GM10248 (cell line): Measurements from ENCODE around the gene LTB4R.
A peak's percentile ranks its signal among the peaks of the same experiment; 100 is the strongest.

Source experiments
- CTCF ChIA-PET: fragments of 300-600 bp; sonication (Branson Sonifier 250); formaldehyde crosslinking; extraction: SDS; loops from one replicate; lab custom pipeline; 2021; ENCODE audit warnings: antibody characterized with exemption; lab: Yijun Ruan, JAX
- POLR2A ChIA-PET: fragments of 350-650 bp; sonication (Branson Sonifier 250); formaldehyde crosslinking; extraction: SDS; loops from one replicate; lab custom pipeline; 2020; ENCODE audit warnings: antibody characterized with exemption; lab: Yijun Ruan, JAX
- DNase-seq: peaks from one replicate; pipeline ENCODE4 v3.0.0; 2012; ENCODE audit errors: extremely low spot score
- CTCF ChIP-seq: IDR thresholded peaks from 2 replicates; pipeline ENCODE4 v1.5.1; 2012; ENCODE audit warnings: mild to moderate bottlenecking, low read depth; ENCODE audit errors: extremely low read depth, missing control alignments, control extremely low read depth

The LTB4R gene

GRCh38 chr14:24286996-24287395 is 24.3 kb upstream of the LTB4R start:
- no peak for TF ChIP-seq CTCF
- DNase-seq = no peak
- ChIA-PET POLR2A (no interaction called here), CTCF (interaction anchor here (1.0 to 13.3 kb wide), 3 partner anchors 11 to 44 kb away, joined by 4 to 121 read pairs (median 4); partner anchors contain the start of genes DHRS1 and NOP9)

GRCh38 chr14:24289649-24290280 is 21.5 kb upstream of the LTB4R start:
- ChIA-PET CTCF (interaction anchor here (0.6 to 15.5 kb wide), 14 partner anchors 9 to 181 kb away, joined by 3 to 323 read pairs (median 6); partner anchors contain the start of genes CBLN3, CIDEB, DHRS1 and KHNYN), POLR2A (interaction anchor here (1.2 kb wide), 2 partner anchors 19 to 27 kb away, joined by 3 read pairs; partner anchors contain the start of gene TGM1)
- peak; percentile 58 for DNase-seq
- TF ChIP-seq CTCF = no peak

- TF ChIP-seq CTCF = no peak
- ChIA-PET POLR2A (interaction anchor here (1.2 kb wide), 2 partner anchors 20 to 28 kb away, joined by 3 read pairs; partner anchors contain the start of gene TGM1), CTCF (interaction anchor here (0.7 to 15.5 kb wide), 13 partner anchors 8 to 182 kb away, joined by 3 to 323 read pairs (median 7); partner anchors contain the start of genes CBLN3, CIDEB, DHRS1 and IRF9)
- no peak for DNase-seq
Measured at GRCh38 chr14:24290746-24291145, 20.6 kb upstream of the LTB4R start.

- ChIA-PET CTCF (interaction anchor here (0.9 to 15.5 kb wide), 12 partner anchors 7 to 139 kb away, joined by 3 to 323 read pairs (median 8); partner anchors contain the start of genes CBLN3, CIDEB, DHRS1 and KHNYN), POLR2A (interaction anchor here (1.2 to 1.8 kb wide), 2 partner anchors 21 to 49 kb away, joined by 3 to 6 read pairs; partner anchors contain the start of gene TINF2)
- no peak for TF ChIP-seq CTCF
- no peak for DNase-seq
Measured at GRCh38 chr14:24291446-24292117, 19.7 kb upstream of the LTB4R start.

- DNase-seq = no peak
- TF ChIP-seq CTCF = no peak
- CTCF ChIA-PET = interaction anchor here (0.9 to 15.5 kb wide), 11 partner anchors 10 to 77 kb away, joined by 3 to 323 read pairs (median 6); partner anchors contain the start of genes CIDEB, LTB4R, LTB4R2 and MDP1
- POLR2A ChIA-PET = interaction anchor here (0.6 to 1.8 kb wide), 3 partner anchors 22 to 63 kb away, joined by 3 to 6 read pairs (median 4); partner anchors contain the start of gene TINF2
Measured at GRCh38 chr14:24292118-24292807, 19.0 kb upstream of the LTB4R start.
